Neural cell (in vitro differentiated cells): ENCODE results near the gene LSAMP.

Source experiments
- CTCF ChIP-seq: fragments of 450-650 bp; IDR thresholded peaks from 2 replicates; pipeline ENCODE4 v1.5.1; 2014; ENCODE audit warnings: antibody characterized with exemption, mild to moderate bottlenecking, moderate library complexity; ENCODE audit not compliant: poor library complexity, severe bottlenecking
- MXI1 ChIP-seq: fragments of 450-650 bp; conservative IDR thresholded peaks from 2 replicates; pipeline ENCODE4 v1.6.1; 2014; ENCODE audit warnings: antibody characterized with exemption, mild to moderate bottlenecking; ENCODE audit not compliant: poor library complexity, severe bottlenecking

GRCh38 chr3:116019254-116019763, 426.0 kb downstream of the LSAMP start:
- TF ChIP-seq CTCF (no peak), MXI1 (no peak)
